HG02938 (cell line): ENCODE results near the gene LIN7C.
"Not testable (repeated sequence)": the region's sequence is repeated elsewhere in the genome, so short reads cannot be mapped to it uniquely, and the experiment has no call there.

ENCODE experiments used
- ATAC-seq: cut with Tn5 transposase; IDR thresholded peaks from one replicate; pipeline ENCODE4 v1.9.1; 2021; ENCODE audit warnings: mild to moderate bottlenecking, moderate library complexity; ENCODE audit not compliant: unreplicated experiment

Gene LIN7C

GRCh38 chr11:27451244-27451965, 55.2 kb downstream of the LIN7C start:
- no peak for ATAC-seq

GRCh38 chr11:27448184-27448540, 58.4 kb downstream of the LIN7C start:
- ATAC-seq, result not testable (repeated sequence)

DNA sequence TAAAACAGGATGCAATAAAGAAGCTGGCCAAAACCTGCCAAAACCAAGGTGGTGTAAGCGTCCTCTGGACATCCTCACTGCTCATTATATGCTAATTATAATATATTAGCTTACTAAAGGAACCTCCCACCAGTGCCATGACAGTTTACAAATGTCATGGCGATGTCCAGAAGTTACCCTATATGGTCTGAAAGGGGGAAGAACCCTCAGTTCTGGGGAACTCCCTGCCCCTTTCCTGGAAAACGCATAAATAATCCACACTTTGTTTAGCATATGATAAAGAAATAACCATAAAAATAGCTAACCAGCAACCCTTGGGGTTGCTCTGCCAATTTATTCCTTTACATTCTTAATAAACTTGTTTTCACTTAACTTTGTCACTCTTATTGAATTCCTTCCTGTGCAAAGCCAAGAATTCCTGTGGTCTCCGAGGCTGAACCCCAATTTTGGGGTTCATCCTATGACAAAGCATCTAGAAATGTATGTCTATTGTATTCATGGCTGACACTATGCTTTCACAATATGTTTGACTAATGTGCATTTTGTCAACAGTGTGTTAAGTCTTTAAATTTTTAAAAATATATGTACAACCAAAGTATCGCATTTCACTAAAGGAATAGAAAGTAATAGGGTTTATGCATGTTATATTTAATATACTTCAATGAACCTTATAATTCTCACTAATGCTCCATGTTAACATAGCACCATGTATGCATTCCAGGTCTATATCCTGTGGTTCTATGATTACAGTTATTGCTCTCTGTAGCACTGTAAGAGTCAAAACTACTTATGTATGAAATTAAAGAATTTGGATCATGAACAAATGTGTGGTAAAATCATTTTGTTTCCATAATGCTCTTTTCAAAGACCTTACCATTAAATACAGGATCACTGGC, 59.0 kb downstream of the LIN7C start:
- no peak for ATAC-seq

- ATAC-seq, result no peak
These were observed 60.9 kb downstream of the LIN7C start for GRCh38 chr11:27445625-27446024.

DNA sequence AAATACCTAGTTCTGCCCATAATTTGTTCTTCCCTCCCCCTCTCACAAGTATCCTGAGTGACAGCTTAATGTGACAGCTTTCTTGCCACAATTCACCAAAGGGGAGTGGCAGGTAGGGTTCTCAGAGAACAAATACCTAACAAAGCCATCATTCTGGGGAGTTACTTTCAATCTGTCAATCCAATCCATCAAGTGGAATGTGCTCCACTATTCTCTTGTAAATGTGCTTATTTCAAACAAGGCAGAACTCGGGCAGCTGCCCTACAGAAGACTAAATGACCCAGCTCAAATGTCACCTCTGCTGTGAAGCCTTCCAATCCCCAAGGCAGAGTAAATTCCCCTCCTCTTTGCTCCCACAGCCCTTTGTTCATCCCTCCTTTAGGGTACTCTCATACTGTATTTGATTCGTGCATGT, 61.8 kb downstream of the LIN7C start:
- ATAC-seq, result no peak
